ENCODE data around the gene MIS18A.

The MIS18A gene

GRCh38 chr21:32304998-32305397, 26.1 kb upstream of the MIS18A start:
- no peaks in the 10 kb centered on the region for H3K9me3 ChIP-seq
- no peak overlapping the region for H3K27ac ChIP-seq
- no peak overlapping the region for H3K4me3 ChIP-seq (ENCODE audit: low read depth in 1 of 2, low read length in 1 of 2)
- H3K36me3 ChIP-seq: no peaks in the 10 kb centered on the region
- H3K4me1 ChIP-seq (ENCODE audit: control insufficient read depth in 1 of 2, insufficient read depth in 1 of 2, low read depth in 1 of 2, low read length in 1 of 2): no peaks in the 10 kb centered on the region
- no peaks in the 10 kb centered on the region for H3K27me3 ChIP-seq
- TF ChIP-seq, protein P1, sequence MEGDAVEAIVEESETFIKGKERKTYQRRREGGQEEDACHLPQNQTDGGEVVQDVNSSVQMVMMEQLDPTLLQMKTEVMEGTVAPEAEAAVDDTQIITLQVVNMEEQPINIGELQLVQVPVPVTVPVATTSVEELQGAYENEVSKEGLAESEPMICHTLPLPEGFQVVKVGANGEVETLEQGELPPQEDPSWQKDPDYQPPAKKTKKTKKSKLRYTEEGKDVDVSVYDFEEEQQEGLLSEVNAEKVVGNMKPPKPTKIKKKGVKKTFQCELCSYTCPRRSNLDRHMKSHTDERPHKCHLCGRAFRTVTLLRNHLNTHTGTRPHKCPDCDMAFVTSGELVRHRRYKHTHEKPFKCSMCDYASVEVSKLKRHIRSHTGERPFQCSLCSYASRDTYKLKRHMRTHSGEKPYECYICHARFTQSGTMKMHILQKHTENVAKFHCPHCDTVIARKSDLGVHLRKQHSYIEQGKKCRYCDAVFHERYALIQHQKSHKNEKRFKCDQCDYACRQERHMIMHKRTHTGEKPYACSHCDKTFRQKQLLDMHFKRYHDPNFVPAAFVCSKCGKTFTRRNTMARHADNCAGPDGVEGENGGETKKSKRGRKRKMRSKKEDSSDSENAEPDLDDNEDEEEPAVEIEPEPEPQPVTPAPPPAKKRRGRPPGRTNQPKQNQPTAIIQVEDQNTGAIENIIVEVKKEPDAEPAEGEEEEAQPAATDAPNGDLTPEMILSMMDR (IDR thresholded peaks at IDR 0.05): no peak

DNA sequence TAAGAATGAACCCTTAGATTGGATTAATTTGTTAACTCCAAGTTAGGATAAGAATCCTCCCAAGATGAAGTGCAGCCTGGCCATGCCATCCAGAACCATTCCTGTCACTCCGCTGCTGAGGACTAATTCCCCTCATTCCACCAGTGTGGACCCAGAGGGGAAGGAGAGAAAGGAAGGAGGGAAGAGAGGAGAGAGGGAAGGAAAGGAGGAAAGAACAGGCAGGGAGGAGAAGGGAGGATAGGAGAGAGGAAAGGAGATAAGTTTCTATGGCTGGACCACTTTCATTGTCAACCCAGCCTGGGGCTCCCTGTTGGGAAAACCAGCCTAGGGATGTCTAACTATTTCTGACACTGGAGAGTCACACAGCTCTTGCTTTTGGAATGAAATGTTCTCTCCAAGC, 24.5 kb upstream of the MIS18A start:
- H3K9me3 ChIP-seq: no peaks in the 10 kb centered on the region
- no peak overlapping the region for H3K27ac ChIP-seq
- TF ChIP-seq, protein P1 (IDR thresholded peaks at IDR 0.05): no peak
- H3K4me1 ChIP-seq (ENCODE audit: control insufficient read depth in 1 of 2, insufficient read depth in 1 of 2, low read depth in 1 of 2, low read length in 1 of 2): no peaks in the 10 kb centered on the region
- no peaks in the 10 kb centered on the region for H3K36me3 ChIP-seq
- H3K27me3 ChIP-seq: no peaks in the 10 kb centered on the region
- no peak overlapping the region for H3K4me3 ChIP-seq (ENCODE audit: low read depth in 1 of 2, low read length in 1 of 2)

DNA sequence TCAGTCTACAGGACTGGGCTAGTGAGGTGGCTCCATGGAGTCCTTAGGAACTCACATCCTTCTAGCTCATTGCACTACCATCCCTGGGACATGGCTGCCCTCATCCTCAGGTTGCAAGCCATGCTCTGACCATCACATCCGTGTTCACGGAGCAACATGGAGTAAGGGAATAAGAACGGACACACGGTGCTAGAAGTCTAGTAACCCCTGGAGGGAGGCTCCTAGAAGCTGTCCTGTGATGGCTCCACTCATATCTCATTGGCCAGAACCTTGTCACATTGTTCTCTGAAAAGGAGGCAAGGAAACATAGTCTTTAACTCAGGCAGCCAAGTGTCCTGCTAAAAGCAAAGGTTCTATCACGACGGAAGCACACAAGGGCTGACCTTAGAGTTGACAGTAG, 23.7 kb upstream of the MIS18A start:
- H3K4me3 ChIP-seq (ENCODE audit: low read depth in 1 of 2, low read length in 1 of 2): no peak overlapping the region
- TF ChIP-seq, protein P1 (IDR thresholded peaks at IDR 0.05): no peak
- H3K27ac ChIP-seq: no peak overlapping the region
- H3K4me1 ChIP-seq (ENCODE audit: control insufficient read depth in 1 of 2, insufficient read depth in 1 of 2, low read depth in 1 of 2, low read length in 1 of 2): no peaks in the 10 kb centered on the region
- no peaks in the 10 kb centered on the region for H3K36me3 ChIP-seq
- H3K27me3 ChIP-seq: no peaks in the 10 kb centered on the region
- H3K9me3 ChIP-seq: no peaks in the 10 kb centered on the region

GRCh38 chr21:32301596-32301995, 22.7 kb upstream of the MIS18A start:
- H3K36me3 ChIP-seq: no peaks in the 10 kb centered on the region
- no peak overlapping the region for H3K27ac ChIP-seq
- TF ChIP-seq, protein P1 (IDR thresholded peaks at IDR 0.05): no peak
- no peak overlapping the region for H3K4me3 ChIP-seq (ENCODE audit: low read depth in 1 of 2, low read length in 1 of 2)
- H3K27me3 ChIP-seq: no peaks in the 10 kb centered on the region
- no peaks in the 10 kb centered on the region for H3K4me1 ChIP-seq (ENCODE audit: control insufficient read depth in 1 of 2, insufficient read depth in 1 of 2, low read depth in 1 of 2, low read length in 1 of 2)
- H3K9me3 ChIP-seq: no peaks in the 10 kb centered on the region

GRCh38 chr21:32300117-32300681, 21.4 kb upstream of the MIS18A start:
- TF ChIP-seq, protein P1 (IDR thresholded peaks at IDR 0.05): no peak
- Histone ChIP-seq H3K9me3 (no peaks in the 10 kb centered on the region), H3K27me3 (no peaks in the 10 kb centered on the region), H3K4me1 (ENCODE audit: control insufficient read depth in 1 of 2, insufficient read depth in 1 of 2, low read depth in 1 of 2, low read length in 1 of 2) (no peaks in the 10 kb centered on the region), H3K36me3 (no peaks in the 10 kb centered on the region), H3K4me3 (ENCODE audit: low read depth in 1 of 2, low read length in 1 of 2) (no peak overlapping the region), H3K27ac (no peak overlapping the region)

GRCh38 chr21:32299695-32300094, 20.8 kb upstream of the MIS18A start:
- Histone ChIP-seq H3K27ac (no peak overlapping the region), H3K9me3 (no peaks in the 10 kb centered on the region), H3K4me1 (ENCODE audit: control insufficient read depth in 1 of 2, insufficient read depth in 1 of 2, low read depth in 1 of 2, low read length in 1 of 2) (no peaks in the 10 kb centered on the region), H3K36me3 (no peaks in the 10 kb centered on the region), H3K4me3 (ENCODE audit: low read depth in 1 of 2, low read length in 1 of 2) (no peak overlapping the region), H3K27me3 (no peaks in the 10 kb centered on the region)
- TF ChIP-seq, protein P1 (IDR thresholded peaks at IDR 0.05): no peak

All from neutrophil (primary cell).